Measurements from ENCODE around the gene TENM4. TPM values are rescaled to one million over a fixed set of nuclear protein-coding genes. Genes with fewer than 3 reads are reported as not detected.

TENM4 gene
- total RNA-seq, 1 experiment from 2014 or later: 0.39 TPM

GRCh38 chr11:78796956-78797355 is 643.9 kb downstream of the TENM4 start:
- no peak overlapping the region for H3K4me3 ChIP-seq (ENCODE audit: low read depth in 2 of 2, low read length in 2 of 2)
- no peaks in the 10 kb centered on the region for H3K9me3 ChIP-seq (ENCODE audit: control insufficient read depth, insufficient read depth, low read depth, low read length)
- ATAC-seq (no peak), DNase-seq (ENCODE audit: low read depth, low spot score) (peak; percentile 52)
- H3K4me1 ChIP-seq (ENCODE audit: control insufficient read depth, insufficient read depth, low read length): peaks cover 2% of the 10 kb centered on the region; the same call in 1 of the 2 replicates
- POLR2A ChIA-PET: interaction anchor here (0.6 kb wide), 1 partner anchor 88 kb away, joined by 6 read pairs; no protein-coding TSS in a partner anchor
- intact Hi-C loops (cut with micrococcal nuclease; ENCODE audit: unreplicated experiment): loop anchor here (5.0 kb wide), 1 partner anchor 150 kb away; no protein-coding TSS in a partner anchor
- no peak for TF ChIP-seq TCF7L2 (IDR thresholded peaks at IDR 0.05; ENCODE audit: low read depth, low read length)
- TF ChIP-seq REST (IDR thresholded peaks at IDR 0.05; ENCODE audit: insufficient read depth in 1 of 2, low read depth in 2 of 2, low read length in 1 of 2): no peak
- TF ChIP-seq POLR2AphosphoS5 (IDR thresholded peaks at IDR 0.05; ENCODE audit: low read depth, low read length): no peak
- no peak for TF ChIP-seq CTCF (IDR thresholded peaks at IDR 0.05)
- TF ChIP-seq SIN3A (IDR thresholded peaks at IDR 0.05; ENCODE audit: borderline replicate concordance, insufficient read depth, low read depth, low read length): no peak
- no peaks in the 10 kb centered on the region for H3K36me3 ChIP-seq (ENCODE audit: control insufficient read depth, insufficient read depth, low read length)
- CTCF ChIA-PET: no interaction called here
- BruUV-seq (replicated peaks): no TSS peak
- no peaks in the 10 kb centered on the region for H3K27me3 ChIP-seq (ENCODE audit: control insufficient read depth, insufficient read depth, low read length)
- H3K27ac ChIP-seq (ENCODE audit: low read length): no peak overlapping the region
- in situ Hi-C loops (cut with HindIII; ENCODE audit: low pct_unique_long_range_greater_than_20kb, low sequenced_read_pairs): no loop called here

- Histone ChIP-seq H3K9me3 (ENCODE audit: control insufficient read depth, insufficient read depth, low read depth, low read length) (no peaks in the 10 kb centered on the region), H3K27ac (ENCODE audit: low read length) (no peak overlapping the region), H3K4me1 (ENCODE audit: control insufficient read depth, insufficient read depth, low read length) (peaks cover 2% of the 10 kb centered on the region; the same call in 1 of the 2 replicates), H3K36me3 (ENCODE audit: control insufficient read depth, insufficient read depth, low read length) (no peaks in the 10 kb centered on the region), H3K27me3 (ENCODE audit: control insufficient read depth, insufficient read depth, low read length) (no peaks in the 10 kb centered on the region), H3K4me3 (ENCODE audit: low read depth in 2 of 2, low read length in 2 of 2) (no peak overlapping the region)
- ATAC-seq (no peak), DNase-seq (ENCODE audit: low read depth, low spot score) (no peak)
- in situ Hi-C loops (cut with HindIII; ENCODE audit: low pct_unique_long_range_greater_than_20kb, low sequenced_read_pairs): no loop called here
- CTCF ChIA-PET: no interaction called here
- POLR2A ChIA-PET: interaction anchor here (0.5 kb wide), 1 partner anchor 30 kb away, joined by 13 read pairs; no protein-coding TSS in a partner anchor
- BruUV-seq (replicated peaks): no TSS peak
- intact Hi-C loops (cut with micrococcal nuclease; ENCODE audit: unreplicated experiment): loop anchor here (5.0 kb wide), 1 partner anchor 148 kb away; no protein-coding TSS in a partner anchor
- TF ChIP-seq REST (IDR thresholded peaks at IDR 0.05; ENCODE audit: insufficient read depth in 1 of 2, low read depth in 2 of 2, low read length in 1 of 2): no peak
- no peak for TF ChIP-seq CTCF (IDR thresholded peaks at IDR 0.05)
- TF ChIP-seq POLR2AphosphoS5 (IDR thresholded peaks at IDR 0.05; ENCODE audit: low read depth, low read length): no peak
- no peak for TF ChIP-seq SIN3A (IDR thresholded peaks at IDR 0.05; ENCODE audit: borderline replicate concordance, insufficient read depth, low read depth, low read length)
- TF ChIP-seq TCF7L2 (IDR thresholded peaks at IDR 0.05; ENCODE audit: low read depth, low read length): no peak
Measured at GRCh38 chr11:78795621-78796261, 645.1 kb downstream of the TENM4 start.
